Smooth muscle cell (in vitro differentiated cells): ENCODE measurements around the gene DDX41. TPM values are rescaled to one million over a fixed set of nuclear protein-coding genes. Genes with fewer than 3 reads are reported as not detected.

Source experiments
- DNase-seq: peaks from one replicate; lab custom pipeline; 2025; ENCODE audit not compliant: unreplicated experiment; lab: John Stamatoyannopoulos, UW
- H2AFZ ChIP-seq: fragments of 200-600 bp; sonication (generic); 2 replicates; pipeline ENCODE4 v1.6.0; 2016; ENCODE audit warnings: antibody characterized with exemption, low read depth, mild to moderate bottlenecking
- H3F3A ChIP-seq: fragments of 200-600 bp; sonication (generic); 2 replicates; pipeline ENCODE4 v1.6.0; 2017; ENCODE audit warnings: antibody characterized with exemption, low read depth
- H3K27ac ChIP-seq: fragments of 200-600 bp; sonication (generic); 2 replicates; pipeline ENCODE4 v1.5.1; 2016; ENCODE audit warnings: low read depth, mild to moderate bottlenecking
- H3K27me3 ChIP-seq: fragments of 200-600 bp; sonication (generic); 2 replicates; pipeline ENCODE4 v1.6.1; 2016; ENCODE audit warnings: low read depth, mild to moderate bottlenecking
- H3K36me3 ChIP-seq: fragments of 200-600 bp; sonication (generic); 2 replicates; pipeline ENCODE4 v1.5.1; 2016; ENCODE audit warnings: low read depth
- H3K4me1 ChIP-seq: fragments of 200-600 bp; sonication (generic); 2 replicates; pipeline ENCODE4 v1.5.1; 2016; ENCODE audit warnings: low read depth
- H3K4me2 ChIP-seq: fragments of 200-600 bp; sonication (generic); 2 replicates; pipeline ENCODE4 v1.6.0; 2016; ENCODE audit warnings: mild to moderate bottlenecking
- H3K4me3 ChIP-seq: fragments of 200-600 bp; sonication (generic); 2 replicates; pipeline ENCODE4 v1.5.1; 2016; ENCODE audit warnings: mild to moderate bottlenecking
- H3K79me2 ChIP-seq: fragments of 200-600 bp; sonication (generic); 2 replicates; pipeline ENCODE4 v1.6.0; 2016; ENCODE audit warnings: low read depth, mild to moderate bottlenecking
- H3K9ac ChIP-seq: fragments of 200-600 bp; sonication (generic); 2 replicates; pipeline ENCODE4 v1.6.0; 2016; ENCODE audit warnings: low read depth
- H3K9me3 ChIP-seq: fragments of 200-600 bp; sonication (generic); replicated peaks from 2 replicates; pipeline ENCODE4 v1.5.1; 2016; ENCODE audit warnings: low read depth
- H4K20me1 ChIP-seq: fragments of 200-600 bp; sonication (generic); 2 replicates; pipeline ENCODE4 v1.6.0; 2016; ENCODE audit warnings: low read depth
- CTCF ChIP-seq: fragments of 200-600 bp; sonication (generic); IDR thresholded peaks from 2 replicates; pipeline ENCODE4 v1.5.1; 2017; ENCODE audit warnings: borderline replicate concordance, mild to moderate bottlenecking, antibody characterized with exemption; ENCODE audit not compliant: insufficient read depth, poor library complexity, severe bottlenecking
- WGBS: methylation state at CpG from one replicate; pipeline ENCODE4 v1.1.7; 2016; ENCODE audit warnings: low lambda C conversion rate; 5-methylcytosine and 5-hydroxymethylcytosine counted together
- polyA plus RNA-seq: library from polyadenylated mRNA; unstranded; fragments of >200 nt; fragmentation: Nextera tagmentation; extraction: Ambion mirVana; gene quantifications from 2 replicates; pipeline ENCODE4 v1.2.1, GENCODE V29; 2016
- total RNA-seq: library from RNA; depleted of rRNA; stranded (reverse); fragments of >200 nt; gene quantifications from 2 replicates; pipeline ENCODE4 v1.2.3, GENCODE V29; 2014

DDX41 gene
- total and polyA plus RNA-seq, 2 experiments from 2014 or later = 72.5 to 90.0 TPM

- H3K36me3 ChIP-seq = no peaks in the 10 kb centered on the region
- H3K79me2 ChIP-seq = peaks cover 50% of the 10 kb centered on the region
- H3K9ac ChIP-seq = peak overlapping the region; percentile 91
- H3K4me3 ChIP-seq = peak overlapping the region; percentile 89
- peaks cover 29% of the 10 kb centered on the region for H3F3A ChIP-seq
- H3K9me3 ChIP-seq = no peaks in the 10 kb centered on the region
- WGBS = 2% methylated on average over 20 of the region's 93 CpGs
- no peak for TF ChIP-seq CTCF
- no peak for DNase-seq
- H2AFZ ChIP-seq = no peak overlapping the region
- peaks cover 51% of the 10 kb centered on the region for H4K20me1 ChIP-seq
- no peaks in the 10 kb centered on the region for H3K27me3 ChIP-seq
- H3K4me2 ChIP-seq = peak overlapping the region; percentile 98
- peak overlapping the region; percentile 74 for H3K27ac ChIP-seq
- peaks cover 27% of the 10 kb centered on the region for H3K4me1 ChIP-seq
Measured at GRCh38 chr5:177472460-177473442, 44.0 kb downstream of the DDX41 start.

- Histone ChIP-seq H3K4me1 (peaks cover 27% of the 10 kb centered on the region), H3K4me2 (peak overlapping the region; percentile 98), H3F3A (peaks cover 26% of the 10 kb centered on the region), H3K79me2 (peaks cover 50% of the 10 kb centered on the region), H3K27ac (peak overlapping the region; percentile 68), H3K9ac (peak overlapping the region; percentile 91), H3K36me3 (no peaks in the 10 kb centered on the region), H3K27me3 (no peaks in the 10 kb centered on the region), H3K4me3 (peak overlapping the region; percentile 89), H4K20me1 (peaks cover 61% of the 10 kb centered on the region), H2AFZ (no peak overlapping the region), H3K9me3 (no peaks in the 10 kb centered on the region)
- TF ChIP-seq CTCF = no peak
- DNase-seq = no peak
- WGBS = 54% methylated on average over 13 of the region's 14 CpGs
Measured at GRCh38 chr5:177471610-177472356, 45.0 kb downstream of the DDX41 start.

GRCh38 chr5:177470759-177471536 lies 45.8 kb downstream of the DDX41 start:
- DNase-seq = no peak
- Histone ChIP-seq H4K20me1 (peaks cover 69% of the 10 kb centered on the region), H3K27ac (peak overlapping the region; percentile 68), H3K27me3 (no peaks in the 10 kb centered on the region), H3K9ac (no peak overlapping the region), H3K36me3 (no peaks in the 10 kb centered on the region), H3K9me3 (no peaks in the 10 kb centered on the region), H3K4me2 (peak overlapping the region; percentile 98), H3F3A (peaks cover 19% of the 10 kb centered on the region), H3K79me2 (peaks cover 53% of the 10 kb centered on the region), H3K4me1 (peaks cover 27% of the 10 kb centered on the region), H2AFZ (no peak overlapping the region), H3K4me3 (no peak overlapping the region)
- 82% methylated on average over 9 of the region's 10 CpGs for WGBS
- TF ChIP-seq CTCF = no peak
